Naive thymus-derived CD8-positive, alpha-beta T cell (primary cell): ENCODE results near the gene HTR3D. TPM values are rescaled to one million over a fixed set of nuclear protein-coding genes. Genes with fewer than 3 reads are reported as not detected.

Source experiments
- ATAC-seq, 2 donors: fragments of 150-1000 bp; cut with Tn5 transposase in 1 of 2; sonication (Bioruptor Pico), chemical (Tn5 transposase) in 1 of 2; 1 replicate in 1 of 2; 2 replicates in 1 of 2; pipeline ENCODE4 v1.10.0; 2021; ENCODE audit warnings: mild to moderate bottlenecking in 2 of 2, moderate library complexity in 2 of 2
- POLR2A ChIA-PET: fragments of 350-600 bp; sonication (Branson Sonifier 250); formaldehyde crosslinking; loops from one replicate; lab custom pipeline; 2021; ENCODE audit warnings: antibody characterized with exemption; lab: Charles Lee
- DNase-seq, 10 donors: peaks; one replicate each; pipeline versions ENCODE4 v3.0.0 to v3.0.0-alpha.2; 2020 to 2022
- H3K27ac Mint-ChIP-seq, 10 donors: one replicate each; pipeline ENCODE4 v1.8.0; 2020 to 2022; ENCODE audit warnings: mild to moderate bottlenecking in 10 of 10, mixed read lengths in 10 of 10, moderate library complexity in 4 of 10, inconsistent platforms in 1 of 10
- H3K27me3 Mint-ChIP-seq, 5 donors: one replicate each; pipeline ENCODE4 v1.8.0; 2021 to 2022; ENCODE audit warnings: mixed read lengths in 5 of 5
- H3K36me3 Mint-ChIP-seq, 3 donors: one replicate each; pipeline ENCODE4 v1.8.0; 2020 to 2022; ENCODE audit warnings: mixed read lengths in 3 of 3, mild to moderate bottlenecking in 2 of 3, inconsistent platforms in 1 of 3
- H3K4me1 Mint-ChIP-seq, 4 donors: one replicate each; pipeline ENCODE4 v1.8.0; 2021 to 2022; ENCODE audit warnings: mixed read lengths in 4 of 4
- H3K4me3 Mint-ChIP-seq, 10 donors: one replicate each; pipeline ENCODE4 v1.8.0; 2020 to 2022; ENCODE audit warnings: mild to moderate bottlenecking in 10 of 10, mixed read lengths in 10 of 10, moderate library complexity in 6 of 10, inconsistent platforms in 1 of 10
- H3K9me3 Mint-ChIP-seq, 9 donors: one replicate each; pipeline ENCODE4 v1.8.0; 2020 to 2022; ENCODE audit warnings: mixed read lengths in 9 of 9, mild to moderate bottlenecking in 3 of 9, inconsistent platforms in 1 of 9, moderate library complexity in 1 of 9
- polyA plus RNA-seq, 3 donors: library from polyadenylated mRNA; unstranded; fragments of 300-500 nt; fragmentation: Illumina TruSeq; gene quantifications; one replicate each; pipeline ENCODE4 v1.2.3, GENCODE V29; 2021
- total RNA-seq, 8 experiments: library from RNA in 2 of 8; stranded (reverse) in 2 of 8; gene quantifications; one replicate each; pipeline ENCODE4 v1.2.3 and lab custom pipeline; 2021 to 2026

HTR3D gene
- total and polyA plus RNA-seq, 5 experiments from 2014 or later = not detected

DNA sequence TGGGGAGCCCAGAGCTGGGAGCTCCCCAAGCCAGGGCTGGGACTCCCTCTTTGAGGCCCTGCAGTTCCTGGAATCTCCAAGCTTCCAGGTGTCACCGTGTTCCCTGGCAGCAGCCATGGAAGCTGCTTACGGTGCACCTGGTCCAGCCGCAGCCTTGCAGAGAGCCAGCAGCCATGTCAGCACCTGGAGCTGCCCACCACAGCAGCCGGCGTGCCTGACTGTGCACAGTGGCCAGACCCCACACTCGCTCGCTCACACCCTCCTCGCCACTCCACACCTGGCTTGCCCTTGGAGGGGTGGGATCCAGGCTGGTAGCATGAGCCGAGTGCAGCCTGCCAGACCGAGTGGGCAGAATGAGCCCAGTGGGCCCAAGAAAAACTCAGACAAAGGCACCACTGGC lies 50.5 kb downstream of the HTR3D start:
- ATAC-seq = no peak
- H3K27ac Mint-ChIP-seq = no peak overlapping the region
- H3K4me1 Mint-ChIP-seq = peaks cover 0 to 8% (median 6%) of the 10 kb centered on the region in 4 donors
- H3K36me3 Mint-ChIP-seq = peaks cover 0 to 11% (median 2%) of the 10 kb centered on the region in 3 donors
- H3K27me3 Mint-ChIP-seq = peaks cover 0 to 3% (median 2%) of the 10 kb centered on the region in 5 donors
- H3K4me3 Mint-ChIP-seq = no peak overlapping the region
- no peak for DNase-seq
- H3K9me3 Mint-ChIP-seq = peaks cover 0 to 15% (median 10%) of the 10 kb centered on the region in 9 donors
- POLR2A ChIA-PET = no interaction called here

DNA sequence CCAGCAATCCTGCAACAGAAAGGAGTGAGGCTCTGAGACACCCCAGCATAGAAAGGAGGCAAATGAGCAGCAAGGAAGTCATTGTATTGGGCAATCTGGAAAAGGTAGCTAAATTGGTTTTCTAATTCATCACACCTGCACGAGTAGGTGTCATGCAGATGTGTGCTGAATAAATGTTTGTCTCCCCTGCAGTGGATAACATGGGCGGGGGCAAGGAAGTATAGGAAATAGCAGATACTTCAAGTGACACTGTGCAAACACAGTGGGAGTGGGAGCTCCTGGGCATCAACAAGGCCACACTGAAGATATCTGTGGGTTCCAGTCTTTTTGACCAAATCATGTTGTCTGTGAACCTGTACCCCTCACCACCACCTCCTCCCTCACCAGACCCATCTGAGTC lies 50.9 kb downstream of the HTR3D start:
- H3K4me1 Mint-ChIP-seq = peaks cover 0 to 8% (median 6%) of the 10 kb centered on the region in 4 donors
- ATAC-seq (no peak), DNase-seq (no peak)
- peaks cover 0 to 15% (median 10%) of the 10 kb centered on the region in 9 donors for H3K9me3 Mint-ChIP-seq
- no peak overlapping the region for H3K27ac Mint-ChIP-seq
- POLR2A ChIA-PET = no interaction called here
- peaks cover 0 to 11% (median 2%) of the 10 kb centered on the region in 3 donors for H3K36me3 Mint-ChIP-seq
- peaks cover 0 to 3% (median 0%) of the 10 kb centered on the region in 5 donors for H3K27me3 Mint-ChIP-seq
- no peak overlapping the region for H3K4me3 Mint-ChIP-seq

DNA sequence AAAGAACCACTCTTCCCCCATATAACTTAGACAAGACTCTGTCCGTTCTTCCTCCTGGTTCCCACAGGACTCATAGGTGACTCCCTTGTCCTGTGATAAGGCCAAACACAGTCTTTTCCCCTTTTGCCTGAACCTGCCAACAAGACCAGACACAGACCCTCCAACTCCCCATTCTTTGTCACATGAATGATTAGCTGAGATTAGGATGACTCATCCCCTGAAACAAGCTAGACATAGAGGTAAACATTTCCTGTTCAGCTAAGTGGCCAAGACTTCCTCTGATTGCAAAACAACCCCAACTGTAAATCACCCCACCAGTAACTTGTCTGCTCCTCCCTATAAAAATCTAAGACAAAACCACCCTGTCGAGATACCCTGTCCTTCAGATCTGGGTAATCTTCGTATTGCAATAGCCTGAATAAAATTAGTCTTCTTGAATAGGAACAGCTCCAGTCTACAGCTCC lies 53.9 kb downstream of the HTR3D start:
- peaks cover 0 to 11% (median 2%) of the 10 kb centered on the region in 3 donors for H3K36me3 Mint-ChIP-seq
- ATAC-seq (peak in 1 of 2 donors; percentile 53), DNase-seq (no peak)
- peak overlapping the region in 4 of 10 donors; percentile 27 to 87 (median 48) for H3K27ac Mint-ChIP-seq
- POLR2A ChIA-PET = no interaction called here
- H3K9me3 Mint-ChIP-seq = peaks cover 0 to 15% (median 10%) of the 10 kb centered on the region in 9 donors
- H3K4me3 Mint-ChIP-seq = no peak overlapping the region
- H3K27me3 Mint-ChIP-seq = peaks cover 0 to 2% (median 0%) of the 10 kb centered on the region in 5 donors
- peaks cover 0 to 8% (median 6%) of the 10 kb centered on the region in 4 donors for H3K4me1 Mint-ChIP-seq

Other genes starting within 250 kb of the HTR3D start
- 1 to 10 TPM; 1.0 to 4.9 TPM for gene MAP6D1, start 206.2 kb upstream of the HTR3D start, total RNA-seq
- 1 to 10 TPM in 2 of 3 donors, under 1 TPM in 1; 0.58 to 2.9 (median 1.0) TPM for gene MAP6D1, start 206.2 kb upstream of the HTR3D start, polyA plus RNA-seq
- 10 to 100 TPM; 45.3 to 49.0 TPM for gene PARL, start 146.9 kb upstream of the HTR3D start, total RNA-seq
- 100 to 1,000 TPM; 108 to 155 (median 129) TPM for gene PARL, start 146.9 kb upstream of the HTR3D start, polyA plus RNA-seq
- 10 to 100 TPM; 38.7 to 43.7 TPM for gene ABCC5, start 13.9 kb upstream of the HTR3D start, total RNA-seq
- 10 to 100 TPM; 10.9 to 12.8 (median 12.1) TPM for gene ABCC5, start 13.9 kb upstream of the HTR3D start, polyA plus RNA-seq
- gene HTR3C, start 21.3 kb downstream of the HTR3D start, total RNA-seq = not detected
- gene HTR3C, start 21.3 kb downstream of the HTR3D start, polyA plus RNA-seq = not detected
- not detected for gene HTR3E, start 65.3 kb downstream of the HTR3D start, total RNA-seq
- gene HTR3E, start 65.3 kb downstream of the HTR3D start, polyA plus RNA-seq = not detected
- 10 to 100 TPM; 87.2 to 93.5 TPM for gene EIF2B5, start 103.6 kb downstream of the HTR3D start, total RNA-seq
- 10 to 100 TPM; 45.8 to 66.6 (median 54.5) TPM for gene EIF2B5, start 103.6 kb downstream of the HTR3D start, polyA plus RNA-seq
- gene DVL3, start 123.6 kb downstream of the HTR3D start, total RNA-seq = 10 to 100 TPM; 44.2 to 50.4 TPM
- gene DVL3, start 123.6 kb downstream of the HTR3D start, polyA plus RNA-seq = 10 to 100 TPM in 1 of 3 donors, 1 to 10 TPM in 2; 3.0 to 10.8 (median 9.1) TPM
- gene AP2M1, start 143.1 kb downstream of the HTR3D start, total RNA-seq = 100 to 1,000 TPM; 181 to 193 TPM
- gene AP2M1, start 143.1 kb downstream of the HTR3D start, polyA plus RNA-seq = 100 to 1,000 TPM; 210 to 271 (median 234) TPM
- gene ABCF3, start 154.5 kb downstream of the HTR3D start, total RNA-seq = 100 to 1,000 TPM; 126 to 128 TPM
- gene ABCF3, start 154.5 kb downstream of the HTR3D start, polyA plus RNA-seq = 10 to 100 TPM; 35.2 to 56.3 (median 37.6) TPM
- under 1 TPM in 1 of 2 experiments, not detected in 1; 0.41 TPM for gene VWA5B2, start 197.8 kb downstream of the HTR3D start, total RNA-seq
- under 1 TPM in 2 of 3 donors, not detected in 1; 0.12 to 0.23 TPM for gene VWA5B2, start 197.8 kb downstream of the HTR3D start, polyA plus RNA-seq
- 10 to 100 TPM; 37.7 to 45.3 TPM for gene ALG3, start 217.2 kb downstream of the HTR3D start, total RNA-seq
- gene ALG3, start 217.2 kb downstream of the HTR3D start, polyA plus RNA-seq = 10 to 100 TPM; 47.6 to 68.6 (median 49.8) TPM
- 1 to 10 TPM; 1.4 to 1.8 TPM for gene EEF1AKMT4, start 217.9 kb downstream of the HTR3D start, total RNA-seq
- 1 to 10 TPM; 3.4 to 4.0 (median 3.5) TPM for gene EEF1AKMT4, start 217.9 kb downstream of the HTR3D start, polyA plus RNA-seq
- not detected for gene CAMK2N2, start 229.8 kb downstream of the HTR3D start, total RNA-seq
- gene CAMK2N2, start 229.8 kb downstream of the HTR3D start, polyA plus RNA-seq = not detected
- not detected for gene ECE2, start 244.3 kb downstream of the HTR3D start, total RNA-seq
- not detected for gene ECE2, start 244.3 kb downstream of the HTR3D start, polyA plus RNA-seq